ENCODE results near the gene CTNS. TPM values are rescaled to one million over a fixed set of nuclear protein-coding genes. Genes with fewer than 3 reads are reported as not detected.

The CTNS gene
- total and polyA plus RNA-seq, 2 of the 13 experiments (the other 11 are each of a cell fraction or from before 2014, with no cell fraction given): 9.5 to 13.7 TPM

DNA sequence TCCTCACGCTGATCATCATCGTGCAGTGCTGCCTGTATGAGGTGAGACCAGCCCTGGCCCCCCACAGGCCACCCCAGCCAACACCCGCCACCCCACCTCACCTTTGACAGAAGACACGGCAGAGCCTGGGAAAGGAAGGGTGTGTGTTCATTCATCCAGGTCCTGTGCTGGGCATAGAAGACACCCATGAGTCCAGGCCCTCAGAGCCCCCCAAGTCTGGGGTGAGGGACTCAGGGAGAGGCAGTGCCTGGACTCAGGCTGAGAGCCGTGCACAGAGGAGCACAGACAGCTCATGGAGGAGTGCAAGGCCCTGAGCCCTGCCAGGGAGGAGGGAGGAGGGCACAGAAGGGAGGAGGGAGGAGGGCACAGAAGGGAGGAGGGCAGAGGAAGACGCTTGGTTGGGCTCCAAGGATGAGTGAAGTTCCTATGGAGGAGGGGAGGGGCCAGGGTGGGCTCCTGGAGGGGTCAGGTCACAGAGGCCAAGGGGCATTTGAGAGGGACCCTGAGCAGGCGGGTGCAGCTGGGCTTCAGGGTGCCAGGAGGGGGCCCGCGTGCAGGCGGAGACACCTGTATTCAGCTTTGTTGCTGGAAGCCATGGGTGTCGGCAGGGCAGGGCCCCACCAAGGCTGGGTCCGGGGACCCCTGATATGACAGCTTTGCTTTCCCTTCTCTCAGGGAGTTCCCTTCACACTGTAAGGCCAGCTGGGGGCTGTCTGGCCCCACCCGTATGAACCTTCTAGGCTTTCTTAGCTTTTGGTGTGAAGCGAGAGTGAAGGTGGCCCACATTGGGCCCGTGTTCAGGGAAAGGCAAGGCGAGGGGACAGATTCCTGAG, 20.4 kb downstream of the CTNS start (continued):
- TF ChIP-seq, protein P1, sequence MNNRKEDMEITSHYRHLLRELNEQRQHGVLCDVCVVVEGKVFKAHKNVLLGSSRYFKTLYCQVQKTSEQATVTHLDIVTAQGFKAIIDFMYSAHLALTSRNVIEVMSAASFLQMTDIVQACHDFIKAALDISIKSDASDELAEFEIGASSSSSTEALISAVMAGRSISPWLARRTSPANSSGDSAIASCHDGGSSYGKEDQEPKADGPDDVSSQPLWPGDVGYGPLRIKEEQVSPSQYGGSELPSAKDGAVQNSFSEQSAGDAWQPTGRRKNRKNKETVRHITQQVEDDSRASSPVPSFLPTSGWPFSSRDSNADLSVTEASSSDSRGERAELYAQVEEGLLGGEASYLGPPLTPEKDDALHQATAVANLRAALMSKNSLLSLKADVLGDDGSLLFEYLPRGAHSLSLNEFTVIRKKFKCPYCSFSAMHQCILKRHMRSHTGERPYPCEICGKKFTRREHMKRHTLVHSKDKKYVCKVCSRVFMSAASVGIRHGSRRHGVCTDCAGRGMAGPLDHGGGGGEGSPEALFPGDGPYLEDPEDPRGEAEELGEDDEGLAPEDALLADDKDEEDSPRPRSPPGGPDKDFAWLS (CRISPR knock-in tag; IDR thresholded peaks at IDR 0.05; ENCODE audit: borderline replicate concordance): no peak
- TF ChIP-seq ZNF235 (CRISPR knock-in tag; IDR thresholded peaks at IDR 0.05; ENCODE audit: borderline replicate concordance) (no peak), ZMYM4 (CRISPR knock-in tag; IDR thresholded peaks at IDR 0.05) (no peak), ARNTL (CRISPR knock-in tag; IDR thresholded peaks at IDR 0.05) (no peak), ZSCAN29 (CRISPR knock-in tag; conservative IDR thresholded peaks at IDR 0.05) (no peak), ZNF263 (CRISPR knock-in tag; IDR thresholded peaks at IDR 0.05) (0 out of 2 replicates have a peak, but pooled peaks have one; percentile 38), LCORL (IDR thresholded peaks at IDR 0.05) (no peak), LCORL (CRISPR knock-in tag; IDR thresholded peaks at IDR 0.05) (no peak), ZNF75D (CRISPR knock-in tag; IDR thresholded peaks at IDR 0.05; ENCODE audit: borderline replicate concordance) (no peak), SUZ12 (IDR thresholded peaks at IDR 0.05; ENCODE audit: low read depth, low read length) (no peak), REPIN1 (CRISPR knock-in tag; IDR thresholded peaks at IDR 0.05; ENCODE audit: borderline replicate concordance, low read depth) (no peak)
- TF ChIP-seq, protein P2, sequence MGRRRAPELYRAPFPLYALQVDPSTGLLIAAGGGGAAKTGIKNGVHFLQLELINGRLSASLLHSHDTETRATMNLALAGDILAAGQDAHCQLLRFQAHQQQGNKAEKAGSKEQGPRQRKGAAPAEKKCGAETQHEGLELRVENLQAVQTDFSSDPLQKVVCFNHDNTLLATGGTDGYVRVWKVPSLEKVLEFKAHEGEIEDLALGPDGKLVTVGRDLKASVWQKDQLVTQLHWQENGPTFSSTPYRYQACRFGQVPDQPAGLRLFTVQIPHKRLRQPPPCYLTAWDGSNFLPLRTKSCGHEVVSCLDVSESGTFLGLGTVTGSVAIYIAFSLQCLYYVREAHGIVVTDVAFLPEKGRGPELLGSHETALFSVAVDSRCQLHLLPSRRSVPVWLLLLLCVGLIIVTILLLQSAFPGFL (CRISPR knock-in tag; IDR thresholded peaks at IDR 0.05): no peak

All from HepG2 (cell line).